ENCODE measurements around the gene STEAP1B.
"Not testable (repeated sequence)": the region's sequence is repeated elsewhere in the genome, so short reads cannot be mapped to it uniquely, and the experiment has no call there.

STEAP1B gene

GRCh38 chr7:22452142-22452959 is 47.6 kb downstream of the STEAP1B start:
- no peak for DNase-seq

DNA sequence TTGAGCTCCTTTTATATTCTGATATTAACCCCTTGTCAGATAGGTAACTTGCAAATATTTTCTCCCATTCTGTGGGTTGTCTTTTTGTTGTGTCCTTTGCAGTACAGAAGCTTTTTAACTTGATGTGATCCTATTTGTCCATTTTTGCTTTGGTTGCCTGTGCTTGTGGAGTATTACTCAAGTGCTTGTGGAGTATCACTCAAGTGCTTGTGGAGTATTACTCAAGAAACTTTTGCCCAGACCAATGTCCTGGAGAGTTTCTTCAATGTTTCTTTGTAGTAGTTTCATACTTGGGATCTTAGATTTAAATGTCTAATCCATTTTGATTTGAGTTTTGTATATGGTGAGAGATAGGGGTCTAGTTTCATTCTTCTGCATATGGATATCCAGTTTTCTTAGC is 50.0 kb downstream of the STEAP1B start:
- not testable (repeated sequence) for DNase-seq

- DNase-seq = no peak
Observed at GRCh38 chr7:22447762-22448161, 52.2 kb downstream of the STEAP1B start.

- DNase-seq = no peak
Observed at GRCh38 chr7:22447008-22447407, 53.0 kb downstream of the STEAP1B start.

DNA sequence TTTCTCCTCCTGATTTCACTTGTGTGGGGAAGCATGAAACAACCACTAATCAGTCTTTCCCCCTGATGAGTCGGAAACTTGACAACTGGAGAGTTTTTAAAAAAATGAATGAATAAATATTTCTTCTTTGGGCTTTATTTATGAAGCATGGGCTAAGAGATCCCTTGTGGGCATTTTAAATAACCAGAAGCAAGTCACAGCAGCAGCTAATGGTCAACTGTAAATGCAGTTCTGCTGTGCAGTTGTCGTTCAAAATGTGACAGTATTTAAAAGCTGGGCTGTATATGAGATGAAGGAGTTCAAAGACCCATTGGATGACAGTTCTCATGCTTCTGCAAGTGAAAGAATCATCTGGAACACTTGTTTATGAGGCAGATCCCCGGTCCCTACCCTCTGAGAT is 54.1 kb downstream of the STEAP1B start:
- DNase-seq = no peak

GRCh38 chr7:22445140-22445743 is 54.7 kb downstream of the STEAP1B start:
- DNase-seq = no peak

DNA sequence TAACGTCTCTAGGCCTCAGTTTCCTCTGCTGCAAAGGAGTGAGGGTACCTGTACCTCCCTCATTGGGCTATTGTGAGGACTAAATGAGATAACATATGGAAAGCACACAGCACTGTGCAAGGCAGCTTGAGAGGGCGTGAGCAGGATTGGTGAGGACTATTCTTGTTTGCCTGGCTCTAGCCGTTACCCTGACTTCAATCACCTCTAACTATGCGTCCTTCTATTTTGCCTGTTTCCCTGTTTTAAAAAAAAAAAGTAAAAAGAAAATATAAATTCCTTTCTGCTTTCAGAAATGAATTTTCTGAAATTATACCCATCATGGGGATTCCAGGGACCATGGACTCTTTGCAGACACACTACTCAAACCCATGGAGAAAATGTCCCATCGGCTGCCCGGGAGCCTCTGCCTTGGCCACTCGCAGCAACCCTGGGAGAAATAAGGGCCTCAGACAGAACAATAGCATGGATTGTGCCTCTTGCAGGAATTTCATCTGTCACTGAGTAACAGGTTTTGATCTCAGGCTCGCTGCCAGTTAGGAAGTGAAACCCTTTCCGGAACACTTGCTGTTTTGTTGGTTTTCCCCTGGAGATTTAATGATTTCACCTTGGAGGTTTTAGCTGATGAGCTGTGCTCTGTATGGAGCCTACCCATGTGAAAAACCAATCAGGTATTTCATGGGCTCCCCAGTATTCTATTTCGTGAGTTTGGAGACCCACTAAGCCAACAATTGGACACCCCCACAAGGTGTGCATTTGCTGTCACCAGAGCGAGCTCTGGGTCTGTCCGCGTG is 55.6 kb downstream of the STEAP1B start:
- DNase-seq = no peak

DNA sequence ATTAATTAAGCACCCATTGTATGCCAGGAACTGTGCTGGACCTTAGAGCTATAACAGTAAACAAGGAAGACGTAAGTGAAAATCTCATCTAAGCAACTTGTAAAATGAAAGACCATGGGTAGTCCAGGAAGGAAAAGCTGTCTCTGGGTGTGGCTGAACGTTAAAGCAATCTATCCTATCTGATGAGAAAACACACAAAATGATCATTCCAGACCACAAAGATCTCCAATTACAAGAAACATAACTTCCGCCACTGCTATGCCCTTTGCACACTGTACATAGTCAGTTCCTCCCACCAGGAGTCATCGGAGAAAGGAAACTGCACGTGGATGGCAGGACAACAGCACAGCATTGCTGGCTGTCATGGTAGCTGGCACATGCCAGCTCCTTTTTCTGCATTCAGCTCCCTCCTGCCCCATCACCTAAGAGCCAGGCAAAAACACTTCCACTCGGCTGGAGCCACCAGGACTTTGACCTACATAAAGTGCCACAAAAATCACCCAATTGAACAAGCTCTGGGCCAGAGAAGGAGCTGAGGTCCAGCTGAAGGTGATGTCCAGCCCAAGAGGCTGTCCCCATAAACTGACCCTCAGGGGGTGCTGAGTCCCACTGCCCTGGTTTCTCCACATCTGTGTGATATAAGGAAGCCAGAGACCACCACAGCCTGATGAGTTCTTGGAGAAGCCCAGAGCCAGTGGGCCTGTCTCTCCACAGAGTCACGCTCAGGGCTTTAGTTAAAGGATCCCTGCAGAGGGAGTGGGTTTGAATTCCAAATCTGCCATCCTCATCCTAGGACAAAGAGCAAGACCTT is 56.4 kb downstream of the STEAP1B start:
- no peak for DNase-seq

DNA sequence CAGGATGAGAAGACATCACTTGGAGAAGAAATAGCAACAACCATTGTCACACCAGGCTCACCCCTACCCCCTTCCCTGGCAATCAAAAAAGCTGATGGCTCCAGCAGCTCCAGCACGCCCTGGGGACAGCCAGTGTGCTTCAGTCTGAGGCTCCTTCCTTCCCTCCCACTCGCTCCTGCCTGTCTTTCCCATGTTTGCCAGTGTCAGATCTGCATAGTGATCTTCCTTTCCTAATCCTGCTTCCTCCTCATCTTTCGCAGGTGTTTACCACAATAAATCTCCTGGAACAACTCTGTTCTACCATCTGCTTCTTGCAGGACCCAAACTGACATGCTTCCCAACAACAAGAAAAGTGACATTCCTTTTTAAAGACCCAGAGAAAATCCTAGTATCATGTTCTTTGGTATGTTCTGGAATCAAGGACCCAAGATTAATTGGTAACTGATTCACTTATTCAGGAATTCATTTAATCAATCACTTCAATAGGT is 57.1 kb downstream of the STEAP1B start:
- DNase-seq = no peak

DNA sequence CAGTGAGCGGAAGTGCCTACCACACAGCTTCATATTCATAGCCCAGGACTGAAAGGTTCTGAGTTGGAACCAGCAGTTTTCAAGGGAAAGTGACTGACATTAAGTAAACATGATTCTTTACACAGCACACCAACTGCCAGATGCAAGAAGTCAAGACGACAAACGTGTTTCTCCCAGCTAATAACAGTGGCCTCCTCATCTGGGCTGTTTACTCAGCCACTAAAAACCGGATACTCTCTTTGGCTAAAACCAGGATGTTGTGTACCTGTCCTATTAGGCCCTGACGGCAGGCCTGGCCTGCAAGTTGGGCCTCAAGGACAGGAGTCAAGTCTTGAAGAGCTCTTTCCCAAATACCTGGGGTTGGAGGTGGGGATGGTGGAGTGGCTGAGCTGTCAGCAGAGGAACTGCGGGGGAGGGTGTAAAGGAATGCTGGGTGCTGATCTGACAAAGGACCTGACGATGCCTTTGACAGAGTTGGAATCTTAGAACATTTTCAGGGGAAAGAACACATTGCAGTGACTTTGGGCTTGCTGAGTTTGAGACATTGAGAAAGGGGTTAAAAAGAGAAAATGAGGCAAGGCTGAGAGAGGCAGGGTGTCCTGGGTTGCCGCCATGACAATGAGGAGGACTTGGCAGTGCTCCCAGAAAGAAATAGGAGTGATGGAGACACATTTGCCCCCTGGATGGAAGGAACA is 57.7 kb downstream of the STEAP1B start:
- DNase-seq = no peak

DNA sequence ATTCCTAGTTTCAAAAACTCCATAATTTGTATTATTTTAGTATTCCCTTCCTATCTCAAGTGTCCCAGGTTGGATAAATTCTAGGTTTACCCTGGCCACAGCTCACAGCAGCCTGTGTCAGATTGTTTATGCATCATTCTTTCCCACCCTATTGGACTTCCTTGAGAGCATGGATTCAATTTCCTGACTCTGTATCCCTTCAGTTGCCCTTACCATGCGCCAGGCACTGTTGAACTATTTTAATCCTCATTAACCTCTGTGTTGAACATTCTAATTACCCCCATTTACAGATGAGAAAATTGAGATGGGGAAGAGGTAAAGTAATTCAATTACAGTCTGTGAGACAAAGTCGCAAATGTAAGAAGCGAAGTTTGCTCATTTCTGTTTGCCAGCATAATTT is 58.8 kb downstream of the STEAP1B start:
- DNase-seq = no peak

DNA sequence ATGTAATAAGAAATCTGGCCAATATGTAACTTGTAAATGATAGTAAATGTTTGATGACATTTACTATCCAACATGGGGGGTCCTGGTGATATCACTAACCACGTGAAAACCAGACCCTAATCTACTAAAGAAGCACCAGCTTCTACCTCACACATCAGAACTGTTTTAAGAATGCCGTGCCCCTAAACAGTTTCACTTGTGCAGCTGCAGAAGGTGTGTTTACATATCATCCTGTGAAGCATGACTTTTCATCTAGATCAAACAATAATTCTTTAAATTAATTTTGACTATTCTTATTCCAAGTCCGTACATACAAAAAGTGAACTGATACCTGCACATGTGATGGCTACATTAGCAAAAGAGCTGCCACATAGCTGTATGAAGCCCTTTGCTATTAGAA is 61.0 kb downstream of the STEAP1B start:
- DNase-seq = no peak

- not testable (repeated sequence) for DNase-seq
Observed at GRCh38 chr7:22436552-22436951, 63.4 kb downstream of the STEAP1B start.

DNA sequence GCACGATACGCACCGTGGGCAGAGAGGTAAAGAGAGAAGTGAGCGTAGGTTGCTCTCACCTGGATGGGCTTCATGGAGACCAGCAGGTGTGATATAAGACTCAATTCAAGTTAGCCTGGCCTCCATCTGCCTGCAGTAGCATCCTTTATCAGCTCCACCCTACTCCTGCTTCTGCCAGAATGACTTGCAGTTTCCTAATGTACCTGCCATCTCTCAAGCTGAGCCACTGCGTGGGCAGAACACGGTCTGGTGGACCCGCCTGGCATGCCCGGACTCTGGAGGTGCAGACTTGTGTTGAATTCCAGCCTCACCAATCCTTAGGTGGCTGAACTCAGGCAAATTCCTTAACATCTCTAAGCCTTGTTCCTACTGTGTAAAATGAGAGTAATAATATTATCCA is 64.3 kb downstream of the STEAP1B start:
- DNase-seq = no peak

DNA sequence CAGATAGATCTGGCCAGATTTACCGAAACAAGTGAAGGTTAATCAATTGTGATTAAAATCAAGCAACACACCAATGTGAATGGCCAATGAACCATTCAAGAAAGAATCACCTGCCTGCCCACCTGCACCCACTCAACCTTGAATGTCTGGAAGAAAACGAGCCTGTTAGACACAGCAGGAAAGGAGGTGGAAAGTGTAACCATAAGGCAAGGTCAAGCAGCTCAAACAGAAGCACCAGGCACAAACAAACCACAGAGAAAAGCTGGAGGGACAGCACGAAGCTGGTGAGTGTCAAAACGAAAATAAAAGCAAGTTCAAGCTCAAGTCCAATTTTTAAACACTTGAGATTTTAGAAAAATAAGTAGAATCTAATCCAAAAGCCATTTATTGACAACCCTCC is 64.9 kb downstream of the STEAP1B start:
- no peak for DNase-seq

DNA sequence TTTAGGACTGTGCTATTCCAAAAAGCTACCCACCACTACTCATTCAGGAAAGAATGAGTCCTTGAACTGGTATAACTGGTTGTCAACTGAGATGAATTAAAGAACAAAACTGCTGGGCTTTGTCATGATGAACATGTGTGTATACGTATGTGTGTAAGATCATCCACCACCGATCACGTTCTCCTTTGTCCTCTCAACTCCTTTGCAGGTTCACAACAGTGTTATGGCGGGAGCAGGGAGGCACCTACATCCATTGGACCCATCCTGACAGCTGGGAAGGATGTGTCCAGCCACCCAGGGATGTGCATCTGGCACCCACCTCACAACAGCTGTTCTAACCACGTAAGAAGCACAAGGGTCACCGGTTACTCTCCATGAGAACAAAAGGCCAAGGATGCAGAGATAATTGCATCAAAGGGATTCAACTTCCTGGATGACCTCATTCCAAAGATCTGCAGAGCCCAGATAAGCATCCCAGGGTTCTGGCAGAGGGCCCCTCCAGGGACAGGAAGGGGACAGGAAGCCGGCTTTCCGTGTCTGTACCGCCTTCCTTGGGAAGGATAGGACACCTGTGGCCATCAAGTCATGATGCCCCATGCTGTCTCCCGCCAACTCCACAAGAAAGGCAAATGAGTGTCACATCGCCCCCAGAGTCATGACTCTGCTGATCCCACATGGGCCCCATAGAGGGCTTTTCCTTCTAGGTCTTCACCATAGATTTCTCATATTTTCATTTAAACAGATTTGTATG is 66.1 kb downstream of the STEAP1B start:
- DNase-seq = no peak

DNA sequence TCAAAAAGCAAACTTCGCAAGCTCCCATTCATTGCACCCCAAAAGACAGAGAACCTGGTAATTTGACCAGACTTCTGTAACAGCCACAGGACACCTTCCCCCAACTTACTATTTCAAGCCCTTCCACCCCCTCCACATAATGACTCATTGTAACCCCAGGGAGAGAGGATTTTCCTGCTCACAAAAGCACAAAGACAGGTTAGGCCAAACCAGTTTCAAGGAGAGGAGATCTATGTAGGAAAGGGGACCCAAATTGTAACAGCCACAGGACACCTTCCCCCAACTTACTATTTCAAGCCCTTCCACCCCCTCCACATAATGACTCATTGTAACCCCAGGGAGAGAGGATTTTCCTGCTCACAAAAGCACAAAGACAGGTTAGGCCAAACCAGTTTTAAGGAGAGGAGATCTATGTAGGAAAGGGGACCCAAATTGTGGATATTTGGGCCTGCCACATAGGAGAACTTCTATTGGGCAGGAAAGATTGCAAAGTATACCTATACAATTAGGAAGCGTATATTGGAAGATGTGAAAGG is 66.8 kb downstream of the STEAP1B start:
- not testable (repeated sequence) for DNase-seq

DNA sequence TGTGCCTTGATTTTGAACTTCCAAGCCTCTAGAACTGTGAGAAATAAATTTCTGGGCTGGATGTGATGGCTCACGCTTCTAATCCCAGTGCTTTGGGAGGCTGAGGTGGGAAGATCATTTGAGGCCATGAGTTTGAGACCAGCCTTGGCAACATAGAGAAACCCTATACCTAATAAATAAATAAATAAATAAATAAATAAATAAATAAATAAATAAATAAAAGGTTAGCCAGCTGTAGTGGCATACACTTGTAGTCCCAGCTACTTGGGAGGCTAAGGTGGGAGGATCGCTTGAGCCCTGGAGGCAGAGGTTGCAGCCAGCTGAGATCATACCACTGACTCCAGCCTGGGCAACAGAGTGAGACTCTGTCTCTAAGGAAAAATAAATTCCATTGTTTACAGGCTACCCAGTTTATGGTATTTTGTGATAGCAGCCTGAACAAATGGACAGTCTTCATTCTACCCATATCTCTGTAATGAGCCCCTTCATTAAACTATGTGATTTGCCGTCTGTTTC is 67.7 kb downstream of the STEAP1B start:
- DNase-seq = no peak

GRCh38 chr7:22430457-22430856 is 69.5 kb downstream of the STEAP1B start:
- DNase-seq = no peak

DNA sequence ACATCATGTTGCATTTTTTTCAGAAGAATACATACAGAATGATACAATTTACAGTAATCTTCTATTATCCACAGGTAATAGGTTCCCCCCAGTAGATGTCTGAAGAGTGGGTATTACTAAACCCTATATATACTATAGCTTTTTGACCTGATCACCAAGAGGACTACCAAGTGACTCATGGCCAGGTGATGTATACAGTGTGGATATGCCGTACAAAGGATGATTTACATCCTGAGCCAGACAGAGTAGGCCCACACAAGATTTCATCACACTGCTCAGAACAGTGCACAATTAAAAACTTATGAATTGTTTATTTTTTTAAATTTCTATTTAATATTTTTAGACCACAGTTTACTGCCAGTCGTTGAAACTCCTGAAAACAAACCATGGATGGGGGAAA is 70.6 kb downstream of the STEAP1B start:
- DNase-seq = no peak

GRCh38 chr7:22427855-22428254 is 72.1 kb downstream of the STEAP1B start:
- no peak for DNase-seq
